Activated gamma-delta T cell treated with Interleukin-2 at 50 U/mL for 16 hours (primary cell): Measurements from ENCODE around the gene TAT.

Experiments
- DNase-seq: peaks from one replicate; pipeline ENCODE4 v3.0.0-alpha.2; 2020

The TAT gene

DNA sequence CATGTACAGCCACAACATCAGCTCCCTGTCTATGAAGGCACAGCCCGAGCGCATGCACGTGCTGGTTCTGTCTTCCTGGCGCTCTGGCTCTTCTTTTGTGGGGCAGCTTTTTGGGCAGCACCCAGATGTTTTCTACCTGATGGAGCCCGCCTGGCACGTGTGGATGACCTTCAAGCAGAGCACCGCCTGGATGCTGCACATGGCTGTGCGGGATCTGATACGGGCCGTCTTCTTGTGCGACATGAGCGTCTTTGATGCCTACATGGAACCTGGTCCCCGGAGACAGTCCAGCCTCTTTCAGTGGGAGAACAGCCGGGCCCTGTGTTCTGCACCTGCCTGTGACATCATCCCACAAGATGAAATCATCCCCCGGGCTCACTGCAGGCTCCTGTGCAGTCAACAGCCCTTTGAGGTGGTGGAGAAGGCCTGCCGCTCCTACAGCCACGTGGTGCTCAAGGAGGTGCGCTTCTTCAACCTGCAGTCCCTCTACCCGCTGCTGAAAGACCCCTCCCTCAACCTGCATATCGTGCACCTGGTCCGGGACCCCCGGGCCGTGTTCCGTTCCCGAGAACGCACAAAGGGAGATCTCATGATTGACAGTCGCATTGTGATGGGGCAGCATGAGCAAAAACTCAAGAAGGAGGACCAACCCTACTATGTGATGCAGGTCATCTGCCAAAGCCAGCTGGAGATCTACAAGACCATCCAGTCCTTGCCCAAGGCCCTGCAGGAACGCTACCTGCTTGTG is 40.0 kb downstream of the TAT start:
- no peak for DNase-seq

DNA sequence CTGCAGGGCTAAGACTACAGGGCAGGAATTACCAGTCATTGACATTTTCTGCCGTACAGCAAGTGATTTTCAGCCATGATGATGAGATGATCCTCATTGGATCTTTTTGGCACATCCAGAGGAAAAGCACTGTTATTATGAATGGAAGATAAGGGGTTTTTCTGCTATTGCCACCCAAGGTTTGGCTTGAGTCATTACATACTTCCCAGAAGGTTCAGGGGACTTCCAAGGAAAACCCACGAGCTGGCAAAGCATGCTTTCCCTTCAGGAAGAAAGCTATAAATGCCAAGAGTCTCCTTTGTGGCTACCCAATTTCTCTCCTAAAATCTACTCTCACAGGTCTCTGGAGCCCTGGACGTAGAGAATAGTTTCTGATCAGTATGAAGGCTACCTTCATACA is 44.5 kb downstream of the TAT start:
- no peak for DNase-seq

DNA sequence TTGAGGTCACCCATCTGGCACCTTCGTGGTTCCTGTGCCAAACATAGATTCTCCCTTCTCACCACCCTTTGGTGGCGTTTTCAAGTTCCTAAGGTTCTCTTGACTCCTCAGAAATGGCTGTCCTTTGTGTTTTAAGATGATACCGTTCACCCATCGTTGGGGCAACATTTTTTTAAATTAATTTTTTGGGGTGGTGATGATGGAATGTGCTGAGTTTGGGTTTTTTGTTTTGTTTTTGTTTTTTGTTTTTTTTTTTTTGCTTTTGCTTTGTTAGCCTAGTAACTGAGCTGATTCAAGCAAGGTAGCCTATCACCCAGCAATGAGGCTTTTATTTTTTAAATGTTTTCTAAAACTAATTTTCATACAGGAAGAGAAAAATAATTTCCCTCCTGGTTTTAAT is 48.0 kb downstream of the TAT start:
- no peak for DNase-seq

DNA sequence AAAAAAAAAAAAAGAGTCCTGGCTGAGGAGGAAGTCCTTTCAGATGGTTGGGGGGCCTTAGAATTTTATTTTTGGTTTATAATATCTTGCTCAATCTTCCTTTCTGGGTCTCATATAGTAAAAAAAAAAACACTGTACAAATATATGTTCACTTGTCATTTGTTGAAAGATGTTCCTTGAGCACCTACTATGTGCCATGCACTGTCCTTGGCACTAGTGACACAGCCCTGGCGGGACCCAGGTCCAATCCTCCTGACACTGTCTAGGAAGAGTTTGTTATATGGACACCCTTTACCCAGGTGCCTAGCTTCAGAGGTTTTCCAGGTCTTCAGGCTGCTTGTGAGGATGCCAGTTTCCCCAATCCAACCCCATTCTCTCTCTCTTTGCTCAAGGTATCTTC is 48.6 kb downstream of the TAT start:
- no peak for DNase-seq

DNA sequence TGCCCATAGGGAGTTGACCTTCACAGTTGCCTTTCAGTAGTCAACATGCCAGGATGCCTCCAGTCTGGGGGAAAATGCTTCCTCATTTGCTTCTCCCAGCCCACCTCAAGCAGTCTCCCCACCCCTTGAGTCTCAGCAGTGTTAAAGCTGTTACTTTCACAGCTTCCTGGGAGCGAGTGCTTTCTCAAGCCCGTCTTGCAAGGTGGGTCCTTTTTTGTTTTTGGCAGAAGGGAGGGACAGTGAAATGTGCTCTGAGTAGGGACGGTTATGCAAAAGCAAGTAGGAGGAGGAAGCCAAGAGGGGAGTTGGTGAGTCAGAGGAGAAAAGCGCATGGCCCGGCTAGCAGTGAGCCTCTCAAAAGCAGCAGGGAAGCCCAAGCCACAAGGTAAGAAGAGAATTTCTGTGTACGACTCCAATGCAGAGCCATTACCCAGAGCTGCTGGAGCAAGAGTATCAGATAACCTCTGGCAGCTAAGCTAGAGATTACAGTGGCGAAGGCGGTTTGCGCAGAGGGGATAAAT is 50.7 kb downstream of the TAT start, which contains the start of gene CHST4:
Gene CHST4 (plus strand): TSS at position 316 of the 521 bp plus-strand sequence. CDS start 10,252 bp downstream, outside the sequence.
- no peak for DNase-seq

DNA sequence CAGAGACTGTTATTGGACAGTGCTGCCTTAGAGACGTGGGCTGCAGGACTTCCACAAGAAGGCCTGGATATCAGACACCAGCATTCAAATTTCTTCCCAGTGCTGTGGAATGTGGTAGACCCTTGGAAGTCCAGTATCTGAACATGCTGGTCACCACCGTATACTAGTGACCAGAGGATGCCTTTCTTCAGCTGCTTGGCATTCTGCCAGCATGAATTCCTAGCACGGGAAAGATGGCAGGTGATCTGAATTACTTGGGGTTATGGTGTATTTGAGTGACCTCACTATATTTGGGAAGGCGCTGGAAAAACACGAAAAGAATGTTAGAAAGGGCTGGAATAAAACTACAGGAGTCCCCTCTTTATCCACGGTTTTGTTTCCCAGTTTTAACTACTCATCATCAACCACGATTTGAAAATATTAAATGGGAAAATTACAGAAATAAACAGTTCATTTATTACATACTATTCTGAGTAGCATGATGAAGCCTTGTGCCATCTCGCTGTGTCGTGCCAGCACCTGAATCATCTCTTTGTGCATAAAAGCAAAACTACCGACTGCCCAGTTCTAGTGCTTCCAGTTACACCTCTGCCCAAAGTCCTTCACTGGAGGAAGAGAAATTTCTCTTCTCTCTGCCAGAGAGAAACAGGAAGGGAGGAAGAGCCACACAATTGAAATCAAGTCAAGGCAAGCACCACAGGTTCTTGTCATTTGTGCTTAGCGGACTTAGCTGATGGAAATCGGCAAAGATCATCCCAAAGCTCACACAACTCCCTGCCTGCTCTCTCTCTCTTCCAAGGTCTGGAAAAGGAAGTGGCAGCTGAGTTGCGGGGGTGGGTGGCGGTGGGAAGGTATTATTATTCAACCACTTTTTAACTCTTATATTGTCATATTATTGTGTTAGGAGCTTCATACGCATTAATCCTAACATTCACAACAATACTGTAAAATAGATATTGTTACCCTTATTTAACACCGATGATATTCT is 52.0 kb downstream of the TAT start:
- DNase-seq = no peak

DNA sequence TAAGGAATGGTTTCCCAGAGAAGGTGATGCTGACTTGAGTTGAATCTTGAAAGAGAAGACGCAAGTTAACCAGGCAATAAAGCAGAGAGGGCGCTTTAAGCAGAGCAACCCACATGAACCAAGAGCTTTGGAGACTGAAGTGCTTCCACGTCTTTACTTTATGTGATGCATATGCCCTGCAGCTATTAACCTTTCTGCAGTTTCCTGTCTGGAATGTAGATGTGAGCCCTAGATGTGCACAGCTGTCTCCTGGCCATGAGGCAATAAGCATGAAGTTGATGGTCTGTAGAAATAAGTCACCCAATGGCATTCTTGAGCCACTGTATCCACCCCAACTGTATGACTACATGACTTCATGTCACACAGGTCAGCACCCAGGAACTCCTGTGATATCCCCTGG is 56.3 kb downstream of the TAT start:
- no peak for DNase-seq
